Pericardium fibroblast (primary cell): ENCODE measurements around the gene GPR161. TPM values are rescaled to one million over a fixed set of nuclear protein-coding genes. Genes with fewer than 3 reads are reported as not detected.

Experiments
- total RNA-seq: library from RNA; depleted of rRNA; stranded (reverse); fragments of >200 nt; gene quantifications from 2 replicates; pipeline ENCODE4 v1.2.3, GENCODE V29; 2015

GPR161 gene
- total RNA-seq: 8.5 and 11.2 TPM in 2 replicates

GRCh38 chr1:168136709-168137514, at the start of gene GPR161:
Gene GPR161, minus strand, starts transcription at chr1:168136930. Its CDS starts 32,080 bp downstream, at chr1:168104850.

DNA sequence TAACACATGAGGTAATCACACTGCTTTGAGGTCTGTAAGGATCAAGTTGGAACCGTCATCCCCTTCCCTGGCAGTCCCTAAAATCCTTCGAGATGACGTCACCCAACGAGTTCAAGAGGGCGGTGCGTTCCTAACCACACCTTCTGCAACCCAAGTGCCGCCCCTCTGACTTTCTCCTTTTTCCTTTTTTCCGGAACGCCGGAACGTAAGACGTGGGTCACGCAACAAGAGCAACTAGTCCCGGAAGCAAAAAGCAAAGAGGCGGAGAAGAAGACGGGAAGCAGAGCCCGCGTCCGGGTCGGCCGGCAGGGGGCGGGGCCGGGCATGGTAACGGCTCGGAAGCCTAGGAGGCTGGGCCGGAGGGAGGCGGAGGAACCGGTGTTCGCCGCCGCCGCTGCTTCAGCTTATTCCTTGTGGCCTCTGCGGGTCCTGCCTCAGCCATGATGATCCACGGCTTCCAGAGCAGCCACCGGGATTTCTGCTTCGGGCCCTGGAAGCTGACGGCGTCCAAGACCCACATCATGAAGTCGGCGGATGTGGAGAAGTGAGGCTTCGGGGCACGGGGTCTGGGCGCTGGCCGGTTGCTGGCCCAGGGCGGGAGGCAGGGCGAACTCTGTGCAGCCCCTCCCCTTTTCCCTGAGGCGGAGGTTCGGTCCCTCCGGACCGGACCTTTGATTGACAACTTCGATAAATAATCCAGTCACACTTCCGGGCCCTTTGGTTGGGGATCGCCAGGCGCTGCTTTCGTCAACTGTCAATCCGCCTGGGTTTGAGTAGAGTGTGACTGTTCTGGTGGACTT, 42.1 kb upstream of the GPR161 start, which contains the start of gene TIPRL:
Gene TIPRL, plus strand, starts transcription at position 325 of the 800 bp plus-strand sequence. Its CDS starts 116 bp downstream, at position 441.

Other genes starting within 250 kb of the GPR161 start
- gene ADCY10, start 222.8 kb downstream of the GPR161 start, total RNA-seq: not detected in 2 replicates
- gene DCAF6, start 200.2 kb downstream of the GPR161 start, total RNA-seq: 51.8 and 61.1 TPM in 2 replicates
- gene MPC2, start 199.9 kb downstream of the GPR161 start, total RNA-seq: 23.5 and 36.5 TPM in 2 replicates
- gene TIPRL, start 42.0 kb upstream of the GPR161 start, total RNA-seq: 28.9 and 33.0 TPM in 2 replicates
- gene SFT2D2, start 89.1 kb upstream of the GPR161 start, total RNA-seq: 19.4 and 40.3 TPM in 2 replicates
- gene TBX19, start 143.9 kb upstream of the GPR161 start, total RNA-seq: 0.12 and 0.34 TPM in 2 replicates